Endodermal cell (in vitro differentiated cells): ENCODE measurements around the gene GATA1. TPM values are rescaled to one million over a fixed set of nuclear protein-coding genes. Genes with fewer than 3 reads are reported as not detected.

Experiments used
- DNase-seq: peaks from one replicate; pipeline ENCODE4 v3.0.0-alpha.2; 2017
- H3K27ac ChIP-seq: 2 replicates; pipeline ENCODE4 v1.5.1; 2013; ENCODE audit warnings: mild to moderate bottlenecking, low read depth, low read length, moderate library complexity
- H3K27me3 ChIP-seq: 2 replicates; pipeline ENCODE4 v1.6.1; 2013; ENCODE audit warnings: mild to moderate bottlenecking, low read length, moderate library complexity; ENCODE audit not compliant: insufficient read depth, control insufficient read depth, poor library complexity, severe bottlenecking
- H3K36me3 ChIP-seq: 2 replicates; pipeline ENCODE4 v1.7.0; 2013; ENCODE audit warnings: mild to moderate bottlenecking, low read length, moderate library complexity; ENCODE audit not compliant: control insufficient read depth, insufficient read depth
- H3K4me1 ChIP-seq: one replicate; pipeline ENCODE4 v1.7.0; 2013; ENCODE audit warnings: low read length; ENCODE audit not compliant: control insufficient read depth, insufficient read depth
- H3K4me3 ChIP-seq: 2 replicates; pipeline ENCODE4 v1.5.1; 2013; ENCODE audit warnings: mild to moderate bottlenecking, low read length, moderate library complexity
- H3K9ac ChIP-seq: 2 replicates; pipeline ENCODE4 v1.6.1; 2013; ENCODE audit warnings: mild to moderate bottlenecking, low read length, moderate library complexity; ENCODE audit not compliant: poor library complexity, severe bottlenecking; ENCODE audit errors: extremely low read depth
- H3K9me3 ChIP-seq: 2 replicates; pipeline ENCODE4 v1.6.1; 2013; ENCODE audit warnings: mild to moderate bottlenecking, low read length, moderate library complexity; ENCODE audit not compliant: control insufficient read depth
- H3K27ac Mint-ChIP-seq: 2 replicates; pipeline ENCODE4 v1.8.0; 2020; ENCODE audit warnings: mixed read lengths
- H3K27me3 Mint-ChIP-seq: 2 replicates; pipeline ENCODE4 v1.8.0; 2021; ENCODE audit warnings: mild to moderate bottlenecking, mixed read lengths; ENCODE audit not compliant: insufficient read depth
- H3K36me3 Mint-ChIP-seq: 2 replicates; pipeline ENCODE4 v1.8.0; 2020; ENCODE audit warnings: low read depth, mixed read lengths
- H3K4me1 Mint-ChIP-seq: 2 replicates; pipeline ENCODE4 v1.8.0; 2020; ENCODE audit warnings: mixed read lengths
- H3K4me3 Mint-ChIP-seq: 2 replicates; pipeline ENCODE4 v1.8.0; 2020; ENCODE audit warnings: mild to moderate bottlenecking, moderate library complexity, mixed read lengths
- H3K9me3 Mint-ChIP-seq: 2 replicates; pipeline ENCODE4 v1.8.0; 2020; ENCODE audit warnings: mild to moderate bottlenecking, mixed read lengths
- CTCF ChIP-seq: fragments of 200-600 bp; sonication (generic); conservative IDR thresholded peaks from 2 replicates; pipeline ENCODE4 v1.5.0; 2021; ENCODE audit warnings: antibody characterized with exemption, mild to moderate bottlenecking
- WGBS, 2 experiments: methylation state at CpG; one replicate each; pipeline versions ENCODE4 v1.1.5 to v1.1.7; 2013; ENCODE audit warnings: missing lambda C conversion rate in 2 of 2, mixed read lengths in 1 of 2; ENCODE audit not compliant: insufficient coverage in 1 of 2, insufficient read length in 1 of 2; 5-methylcytosine and 5-hydroxymethylcytosine counted together
- total RNA-seq, 2 donors: library from RNA; stranded (reverse); fragmentation: NEBNext Ultra II Directional in 1 of 2; extraction: Animal tissue kit (Norgen Biotek cat#: 25700) in 1 of 2; gene quantifications; 2 replicates in 1 of 2; 3 replicates in 1 of 2; pipeline ENCODE4 v1.2.1, GENCODE V29; 2021

GATA1 gene
- total RNA-seq, 2 donors from 2014 or later = not detected

DNA sequence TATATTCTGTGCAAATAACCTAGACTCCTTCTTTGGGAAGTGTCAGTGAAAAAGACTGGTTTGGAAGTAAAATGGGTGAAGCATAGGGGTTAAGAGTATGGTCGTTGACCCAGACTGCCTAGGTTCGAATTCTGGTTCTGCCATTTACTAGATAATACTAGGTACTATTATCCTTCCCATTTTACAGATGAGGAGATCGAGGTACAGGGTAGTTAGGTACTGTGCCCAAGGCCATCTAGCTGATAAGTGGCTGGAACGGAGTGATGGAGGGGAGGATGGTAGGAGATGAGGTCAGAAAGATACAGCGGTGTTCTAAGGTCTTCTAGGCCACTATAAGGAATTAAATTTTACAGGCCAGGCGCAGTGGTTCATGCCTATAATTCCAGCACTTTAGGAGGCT is 13.8 kb upstream of the GATA1 start:
- Histone ChIP-seq H3K4me3 (no peak overlapping the region), H3K4me1 (no peaks in the 10 kb centered on the region), H3K27ac (no peak overlapping the region), H3K9ac (no peak overlapping the region), H3K27me3 (no peaks in the 10 kb centered on the region), H3K36me3 (no peaks in the 10 kb centered on the region), H3K9me3 (no peaks in the 10 kb centered on the region)
- 89% methylated on average over 4 of the region's 6 CpGs; no CpG with 5 or more reads in 1 of the 2 experiments for WGBS, 2 experiments
- Mint-ChIP-seq H3K9me3 (peaks cover 61% of the 10 kb centered on the region), H3K27me3 (no peaks in the 10 kb centered on the region), H3K36me3 (no peaks in the 10 kb centered on the region), H3K4me3 (no peak overlapping the region), H3K27ac (no peak overlapping the region), H3K4me1 (no peaks in the 10 kb centered on the region)
- no peak for TF ChIP-seq CTCF
- no peak for DNase-seq

GRCh38 chrX:48776818-48777439 is 9.5 kb upstream of the GATA1 start:
- Mint-ChIP-seq H3K9me3 (peaks cover 73% of the 10 kb centered on the region), H3K27me3 (no peaks in the 10 kb centered on the region), H3K4me1 (no peaks in the 10 kb centered on the region), H3K36me3 (no peaks in the 10 kb centered on the region), H3K27ac (no peak overlapping the region), H3K4me3 (no peak overlapping the region)
- DNase-seq = no peak
- Histone ChIP-seq H3K9ac (no peak overlapping the region), H3K4me3 (no peak overlapping the region), H3K4me1 (no peaks in the 10 kb centered on the region), H3K27ac (no peak overlapping the region), H3K36me3 (no peaks in the 10 kb centered on the region), H3K27me3 (no peaks in the 10 kb centered on the region), H3K9me3 (no peaks in the 10 kb centered on the region)
- 82 to 91% methylated on average over 7 to 13 of the region's 13 CpGs for WGBS, 2 experiments
- no peak for TF ChIP-seq CTCF

- no peak overlapping the region for H3K4me3 Mint-ChIP-seq
- DNase-seq = no peak
- WGBS, 2 experiments = 76 to 86% methylated on average over 4 to 7 of the region's 7 CpGs
- H3K27ac ChIP-seq = no peak overlapping the region
- no peak overlapping the region for H3K9ac ChIP-seq
- no peak overlapping the region for H3K27ac Mint-ChIP-seq
- H3K4me1 ChIP-seq = no peaks in the 10 kb centered on the region
- no peaks in the 10 kb centered on the region for H3K27me3 Mint-ChIP-seq
- no peaks in the 10 kb centered on the region for H3K27me3 ChIP-seq
- H3K9me3 ChIP-seq = no peaks in the 10 kb centered on the region
- H3K4me3 ChIP-seq = no peak overlapping the region
- H3K36me3 ChIP-seq = no peaks in the 10 kb centered on the region
- peaks cover 69% of the 10 kb centered on the region for H3K9me3 Mint-ChIP-seq
- no peaks in the 10 kb centered on the region for H3K4me1 Mint-ChIP-seq
- TF ChIP-seq CTCF = no peak
- H3K36me3 Mint-ChIP-seq = no peaks in the 10 kb centered on the region
Observed at GRCh38 chrX:48779399-48779798, 7.0 kb upstream of the GATA1 start.
